H9 (cell line): Measurements from ENCODE around the gene SERBP1. TPM values are rescaled to one million over a fixed set of nuclear protein-coding genes. Genes with fewer than 3 reads are reported as not detected.

Experiments
- DNase-seq: peaks from one replicate; pipeline ENCODE4 v3.0.0-alpha.2; 2017
- H2AFZ ChIP-seq: one replicate; pipeline ENCODE4 v1.6.1; 2013; ENCODE audit warnings: mild to moderate bottlenecking, low read length, control low read depth, moderate library complexity
- H2AK5ac ChIP-seq: 2 replicates; pipeline ENCODE4 v1.6.1; 2013; ENCODE audit warnings: low read length, control low read depth, mixed read lengths; ENCODE audit not compliant: insufficient read length
- H2BK120ac ChIP-seq: one replicate; pipeline ENCODE4 v1.6.1; 2013; ENCODE audit warnings: low read depth, mild to moderate bottlenecking, low read length, control low read depth, inconsistent platforms; ENCODE audit not compliant: poor library complexity, severe bottlenecking
- H2BK12ac ChIP-seq: 2 replicates; pipeline ENCODE4 v1.6.1; 2013; ENCODE audit warnings: low read length, control low read depth, mixed read lengths, low read depth; ENCODE audit not compliant: insufficient read length
- H2BK15ac ChIP-seq: 2 replicates; pipeline ENCODE4 v1.6.1; 2013; ENCODE audit warnings: low read depth, low read length, control low read depth
- H2BK20ac ChIP-seq: one replicate; pipeline ENCODE4 v1.6.1; 2013; ENCODE audit warnings: low read depth, mild to moderate bottlenecking, low read length, control low read depth, inconsistent platforms; ENCODE audit not compliant: poor library complexity, severe bottlenecking
- H2BK5ac ChIP-seq: 2 replicates; pipeline ENCODE4 v1.6.1; 2013; ENCODE audit warnings: low read length, control low read depth, mixed read lengths; ENCODE audit not compliant: insufficient read length
- H3K14ac ChIP-seq: 2 replicates; pipeline ENCODE4 v1.6.1; 2013; ENCODE audit warnings: low read length, control low read depth; ENCODE audit not compliant: insufficient read depth
- H3K18ac ChIP-seq: 2 replicates; pipeline ENCODE4 v1.6.1; 2013; ENCODE audit warnings: low read depth, mild to moderate bottlenecking, mixed read lengths, low read length, control low read depth; ENCODE audit not compliant: insufficient read length
- H3K23ac ChIP-seq: 2 replicates; pipeline ENCODE4 v1.6.1; 2013; ENCODE audit warnings: low read length, control low read depth, mixed read lengths, low read depth; ENCODE audit not compliant: insufficient read length
- H3K23me2 ChIP-seq: 2 replicates; pipeline ENCODE4 v1.6.1; 2013; ENCODE audit warnings: low read depth, mild to moderate bottlenecking, mixed read lengths, low read length, control low read depth; ENCODE audit not compliant: insufficient read length, poor library complexity, severe bottlenecking
- H3K27ac ChIP-seq: 2 replicates; pipeline ENCODE4 v1.5.1; 2013; ENCODE audit warnings: low read length, control low read depth, mixed read lengths, low read depth; ENCODE audit not compliant: insufficient read length
- H3K27me3 ChIP-seq: 2 replicates; pipeline ENCODE4 v1.6.1; 2013; ENCODE audit warnings: low read length, control low read depth, inconsistent platforms; ENCODE audit not compliant: insufficient read depth
- H3K4ac ChIP-seq: 2 replicates; pipeline ENCODE4 v1.6.1; 2013; ENCODE audit warnings: low read depth, mild to moderate bottlenecking, control low read depth, inconsistent platforms, low read length, moderate library complexity
- H3K4me1 ChIP-seq: 2 replicates; pipeline ENCODE4 v1.6.1; 2013; ENCODE audit warnings: low read length, control low read depth, inconsistent platforms; ENCODE audit not compliant: insufficient read depth
- H3K4me2 ChIP-seq: 2 replicates; pipeline ENCODE4 v1.6.1; 2013; ENCODE audit warnings: low read length, control low read depth, mixed read lengths; ENCODE audit not compliant: insufficient read length, insufficient read depth
- H3K56ac ChIP-seq: 2 replicates; pipeline ENCODE4 v1.6.1; 2013; ENCODE audit warnings: low read depth, mild to moderate bottlenecking, mixed read lengths, low read length, control low read depth; ENCODE audit not compliant: insufficient read length
- H3K79me1 ChIP-seq: 2 replicates; pipeline ENCODE4 v1.6.1; 2013; ENCODE audit warnings: low read depth, mild to moderate bottlenecking, moderate library complexity, low read length, control low read depth, inconsistent platforms; ENCODE audit not compliant: insufficient read depth, poor library complexity, severe bottlenecking
- H3K79me2 ChIP-seq: 2 replicates; pipeline ENCODE4 v1.6.1; 2013; ENCODE audit warnings: low read length, control low read depth, inconsistent platforms; ENCODE audit not compliant: insufficient read depth
- H3K9ac ChIP-seq: 2 replicates; pipeline ENCODE4 v1.6.1; 2013; ENCODE audit warnings: low read length, control low read depth, mixed read lengths; ENCODE audit not compliant: insufficient read length; ENCODE audit errors: extremely low read depth
- H3K9me3 ChIP-seq: one replicate; pipeline ENCODE4 v1.6.1; 2013; ENCODE audit warnings: low read depth, low read length, inconsistent platforms; ENCODE audit not compliant: control insufficient read depth
- H3T11ph ChIP-seq: one replicate; pipeline ENCODE4 v1.6.1; 2013; ENCODE audit warnings: mild to moderate bottlenecking, low read length, control low read depth, inconsistent platforms
- H4K20me1 ChIP-seq: one replicate; pipeline ENCODE4 v1.6.1; 2013; ENCODE audit not compliant: control insufficient read depth, insufficient read length, insufficient read depth
- H4K5ac ChIP-seq: 2 replicates; pipeline ENCODE4 v1.6.1; 2013; ENCODE audit warnings: low read depth, mild to moderate bottlenecking, mixed read lengths, low read length, control low read depth; ENCODE audit not compliant: insufficient read length
- H4K8ac ChIP-seq: replicated peaks from 2 replicates; pipeline ENCODE4 v1.6.1; 2013; ENCODE audit warnings: low read length, control low read depth, mixed read lengths, low read depth; ENCODE audit not compliant: insufficient read length
- H4K91ac ChIP-seq: 2 replicates; pipeline ENCODE4 v1.6.1; 2013; ENCODE audit warnings: low read depth, mild to moderate bottlenecking, moderate library complexity, mixed read lengths, low read length, control low read depth; ENCODE audit not compliant: insufficient read length
- H3K27ac Mint-ChIP-seq, 3 experiments: 2 replicates in 2 of 3; 3 replicates in 1 of 3; pipeline ENCODE4 v1.8.0; 2020 to 2021; ENCODE audit warnings: mixed read lengths in 3 of 3, mild to moderate bottlenecking in 1 of 3, moderate library complexity in 1 of 3
- H3K27me3 Mint-ChIP-seq: 2 replicates; pipeline ENCODE4 v1.8.0; 2021; ENCODE audit warnings: low read depth, mild to moderate bottlenecking, moderate library complexity, mixed read lengths
- H3K36me3 Mint-ChIP-seq, 3 experiments: 2 replicates in 2 of 3; 3 replicates in 1 of 3; pipeline ENCODE4 v1.8.0; 2020 to 2021; ENCODE audit warnings: low read depth in 3 of 3, mixed read lengths in 3 of 3; ENCODE audit not compliant: insufficient read depth in 1 of 3
- H3K4me1 Mint-ChIP-seq, 2 experiments: 2 replicates each; pipeline ENCODE4 v1.8.0; 2020; ENCODE audit warnings: mixed read lengths in 2 of 2
- H3K4me3 Mint-ChIP-seq, 2 experiments: 2 replicates in 1 of 2; 3 replicates in 1 of 2; pipeline ENCODE4 v1.8.0; 2020 to 2021; ENCODE audit warnings: mild to moderate bottlenecking in 2 of 2, mixed read lengths in 2 of 2, moderate library complexity in 1 of 2
- H3K9me3 Mint-ChIP-seq, 2 experiments: 2 replicates in 1 of 2; 3 replicates in 1 of 2; pipeline ENCODE4 v1.8.0; 2020; ENCODE audit warnings: mild to moderate bottlenecking in 2 of 2, mixed read lengths in 2 of 2, moderate library complexity in 1 of 2
- WGBS: extraction: QIAGEN DNeasy Blood & Tissue Kit; methylation state at CpG from one replicate; pipeline ENCODE4 v1.1.7; 2013; ENCODE audit warnings: missing lambda C conversion rate, low lambda C conversion rate, mixed read lengths; ENCODE audit not compliant: insufficient read length; ENCODE audit errors: extremely low coverage; 5-methylcytosine and 5-hydroxymethylcytosine counted together
- total RNA-seq: library from RNA; stranded (reverse); gene quantifications from 2 replicates; pipeline ENCODE4 v1.2.1, GENCODE V29; 2021
- TF ChIP-seq, protein P1 (sequence below): fragments of 200-600 bp; sonication (generic); conservative IDR thresholded peaks from 3 replicates; pipeline ENCODE4 v1.8.0; 2021; ENCODE audit warnings: antibody characterized with exemption, mild to moderate bottlenecking

The SERBP1 gene
- total RNA-seq, 1 experiment from 2014 or later: 495 TPM

DNA sequence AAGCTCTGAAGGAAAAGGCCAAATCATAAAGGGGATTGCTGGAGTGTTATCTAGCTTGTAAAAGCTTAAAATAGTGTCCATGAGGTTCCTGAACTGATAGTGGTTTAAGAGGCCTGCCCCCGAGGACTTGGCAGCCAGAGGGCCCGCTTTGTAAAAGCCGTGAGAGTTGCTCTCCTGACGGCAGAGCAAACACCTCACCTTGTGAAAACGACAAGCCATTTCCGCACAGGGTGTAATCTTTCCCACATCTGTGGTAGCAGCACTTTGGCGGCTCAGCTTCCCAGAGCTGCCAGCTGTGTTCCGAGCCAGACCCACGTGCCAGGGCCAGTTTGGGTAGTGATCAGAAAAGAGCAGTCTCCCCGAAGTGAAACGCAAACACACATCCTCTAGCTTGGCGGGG, 37.0 kb downstream of the SERBP1 start:
- H3K4me1 ChIP-seq: peaks cover 6% of the 10 kb centered on the region
- H3K56ac ChIP-seq: no peak overlapping the region
- no peaks in the 10 kb centered on the region for H3K27me3 Mint-ChIP-seq
- no peak overlapping the region for H2AK5ac ChIP-seq
- no peak overlapping the region for H4K91ac ChIP-seq
- H3K27ac Mint-ChIP-seq: peak overlapping the region in 1 of 3 experiments; percentile 88; a peak in 1 of 7 replicates
- H3K27me3 ChIP-seq: no peaks in the 10 kb centered on the region
- no peak overlapping the region for H3K27ac ChIP-seq
- H3K9me3 ChIP-seq: no peaks in the 10 kb centered on the region
- H3K9me3 Mint-ChIP-seq: no peaks in the 10 kb centered on the region
- no peak overlapping the region for H3K4me3 Mint-ChIP-seq
- H2AFZ ChIP-seq: no peak overlapping the region
- H3K18ac ChIP-seq: no peak overlapping the region
- no peak overlapping the region for H4K8ac ChIP-seq
- DNase-seq: no peak
- no peak overlapping the region for H2BK5ac ChIP-seq
- no peaks in the 10 kb centered on the region for H4K20me1 ChIP-seq
- H3K23ac ChIP-seq: no peak overlapping the region
- H4K5ac ChIP-seq: no peak overlapping the region
- no peaks in the 10 kb centered on the region for H3K79me1 ChIP-seq
- H3K79me2 ChIP-seq: no peaks in the 10 kb centered on the region
- H3K36me3 Mint-ChIP-seq: peaks cover 9 to 23% (median 23%) of the 10 kb centered on the region in 3 experiments
- H2BK15ac ChIP-seq: no peak overlapping the region
- H3K4ac ChIP-seq: no peak overlapping the region
- no peak overlapping the region for H3T11ph ChIP-seq
- no peaks in the 10 kb centered on the region for H3K23me2 ChIP-seq
- TF ChIP-seq, protein P1, sequence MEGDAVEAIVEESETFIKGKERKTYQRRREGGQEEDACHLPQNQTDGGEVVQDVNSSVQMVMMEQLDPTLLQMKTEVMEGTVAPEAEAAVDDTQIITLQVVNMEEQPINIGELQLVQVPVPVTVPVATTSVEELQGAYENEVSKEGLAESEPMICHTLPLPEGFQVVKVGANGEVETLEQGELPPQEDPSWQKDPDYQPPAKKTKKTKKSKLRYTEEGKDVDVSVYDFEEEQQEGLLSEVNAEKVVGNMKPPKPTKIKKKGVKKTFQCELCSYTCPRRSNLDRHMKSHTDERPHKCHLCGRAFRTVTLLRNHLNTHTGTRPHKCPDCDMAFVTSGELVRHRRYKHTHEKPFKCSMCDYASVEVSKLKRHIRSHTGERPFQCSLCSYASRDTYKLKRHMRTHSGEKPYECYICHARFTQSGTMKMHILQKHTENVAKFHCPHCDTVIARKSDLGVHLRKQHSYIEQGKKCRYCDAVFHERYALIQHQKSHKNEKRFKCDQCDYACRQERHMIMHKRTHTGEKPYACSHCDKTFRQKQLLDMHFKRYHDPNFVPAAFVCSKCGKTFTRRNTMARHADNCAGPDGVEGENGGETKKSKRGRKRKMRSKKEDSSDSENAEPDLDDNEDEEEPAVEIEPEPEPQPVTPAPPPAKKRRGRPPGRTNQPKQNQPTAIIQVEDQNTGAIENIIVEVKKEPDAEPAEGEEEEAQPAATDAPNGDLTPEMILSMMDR: no peak
- H3K9ac ChIP-seq: no peak overlapping the region
- H3K4me2 ChIP-seq: no peak overlapping the region
- H3K4me1 Mint-ChIP-seq: peaks cover 28 to 36% of the 10 kb centered on the region in 2 experiments
- H3K14ac ChIP-seq: no peak overlapping the region
- H2BK20ac ChIP-seq: no peak overlapping the region
- no peak overlapping the region for H2BK12ac ChIP-seq
- WGBS: no CpG with 5 or more reads among the region's 12 CpGs
- H2BK120ac ChIP-seq: no peak overlapping the region
